M059J (cell line): ENCODE data around the gene FABP7. TPM values are rescaled to one million over a fixed set of nuclear protein-coding genes. Genes with fewer than 3 reads are reported as not detected.
"Not testable (repeated sequence)": the region's sequence is repeated elsewhere in the genome, so short reads cannot be mapped to it uniquely, and the experiment has no call there.

Source experiments
- DNase-seq: peaks from one replicate; pipeline ENCODE4 v3.0.0-alpha.2; 2012; ENCODE audit warnings: low read depth
- total RNA-seq: library from RNA; depleted of rRNA; stranded (reverse); fragments of >200 nt; shearing (Covaris generic); gene quantifications from 2 replicates; pipeline ENCODE4 v1.2.3, GENCODE V29; 2014; rRNA removed

FABP7 gene
- not detected in 2 replicates for total RNA-seq

- no peak for DNase-seq
Measured at GRCh38 chr6:122779667-122780066, at the start of gene FABP7. Gene FABP7 (plus strand): TSS chr6:122779716. CDS start chr6:122779795, 79 bp downstream.

DNA sequence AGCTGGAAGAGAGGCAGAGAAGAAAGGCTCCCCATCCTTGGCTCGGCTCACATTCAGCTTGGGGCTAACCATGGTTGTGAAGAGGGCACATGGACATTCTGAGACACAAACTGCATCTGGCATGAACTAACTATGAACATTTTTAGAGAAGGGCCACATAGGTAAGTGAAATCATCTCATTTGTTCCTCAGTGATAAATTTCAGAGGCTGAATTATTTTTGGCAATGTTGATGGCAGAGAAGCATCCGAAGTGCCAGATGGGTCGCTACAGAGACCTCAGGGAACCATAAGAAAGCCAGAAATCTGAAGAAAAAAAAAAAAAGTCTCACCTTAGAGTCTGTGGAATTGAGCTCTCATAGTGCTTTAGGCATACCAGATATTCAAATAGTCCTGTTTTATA lies 49.2 kb upstream of the FABP7 start:
- no peak for DNase-seq

DNA sequence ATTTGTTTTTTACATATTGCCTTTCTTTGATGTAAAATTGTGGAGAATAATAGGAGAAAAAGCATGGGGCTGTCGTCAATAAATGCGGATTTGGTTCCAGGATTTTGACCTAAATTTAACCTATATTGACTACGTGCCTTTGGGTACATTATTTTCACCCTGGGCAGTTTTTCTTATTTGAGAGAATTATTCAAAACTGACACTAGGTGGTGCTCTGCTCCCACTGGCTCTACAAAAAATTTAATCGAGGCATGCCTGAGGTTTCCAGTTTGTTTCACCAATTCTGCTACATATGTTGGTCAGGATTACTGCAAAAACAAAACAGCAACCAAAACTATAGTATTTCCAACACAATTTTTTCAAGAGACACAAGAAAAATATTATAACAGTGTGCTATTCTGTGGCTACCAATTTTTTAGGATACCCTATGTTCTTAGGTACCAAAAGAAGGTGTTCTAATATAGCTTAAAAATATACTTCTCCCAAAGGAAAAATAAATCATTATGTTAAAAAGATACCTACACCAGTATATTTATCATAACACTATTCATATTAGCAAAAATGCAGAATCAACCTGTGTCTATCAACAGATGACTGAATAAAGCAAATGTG lies 48.6 kb upstream of the FABP7 start:
- peak; percentile 46 for DNase-seq

GRCh38 chr6:122733259-122733658 lies 46.3 kb upstream of the FABP7 start:
- DNase-seq, result no peak

DNA sequence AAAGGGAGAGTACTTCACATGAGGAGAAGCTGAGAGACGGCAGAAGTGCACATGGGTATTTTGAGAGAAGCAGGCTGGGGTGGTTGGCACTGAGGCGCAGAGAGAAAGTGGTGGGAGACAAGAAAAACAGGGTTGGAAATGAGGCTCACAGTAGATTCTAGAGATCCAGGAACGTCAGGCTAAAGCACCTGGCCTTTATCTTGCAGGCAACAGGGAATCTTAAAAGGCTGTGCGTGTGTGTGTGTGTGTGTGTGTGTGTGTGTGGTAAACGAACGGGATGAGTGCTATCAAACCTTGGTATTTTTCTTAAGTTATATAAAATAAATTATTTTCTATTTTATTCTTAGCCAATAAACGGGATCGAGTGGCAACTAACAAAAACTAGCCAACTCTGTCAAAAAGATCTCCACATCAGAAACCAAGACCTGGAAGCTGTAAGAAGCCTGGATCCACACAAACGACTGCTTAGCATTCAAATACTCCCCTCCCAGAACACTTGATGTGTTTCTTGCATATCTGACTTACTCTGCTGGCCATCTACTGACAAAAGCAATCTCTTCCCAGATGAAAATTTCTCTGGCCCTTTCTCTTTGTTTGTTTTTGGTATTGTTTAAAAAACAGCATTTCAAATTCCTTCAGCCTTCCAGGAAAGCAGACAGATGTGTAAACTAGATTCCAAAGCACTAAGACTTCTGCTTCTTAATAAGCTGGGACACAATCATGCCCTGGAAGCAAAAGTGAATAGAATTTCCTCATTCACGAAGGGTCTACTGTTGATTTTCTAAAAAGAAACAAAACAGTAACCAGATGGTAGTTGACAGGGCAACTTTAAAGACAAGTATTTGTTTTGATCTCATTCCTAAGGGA lies 44.8 kb upstream of the FABP7 start:
- no peak for DNase-seq

DNA sequence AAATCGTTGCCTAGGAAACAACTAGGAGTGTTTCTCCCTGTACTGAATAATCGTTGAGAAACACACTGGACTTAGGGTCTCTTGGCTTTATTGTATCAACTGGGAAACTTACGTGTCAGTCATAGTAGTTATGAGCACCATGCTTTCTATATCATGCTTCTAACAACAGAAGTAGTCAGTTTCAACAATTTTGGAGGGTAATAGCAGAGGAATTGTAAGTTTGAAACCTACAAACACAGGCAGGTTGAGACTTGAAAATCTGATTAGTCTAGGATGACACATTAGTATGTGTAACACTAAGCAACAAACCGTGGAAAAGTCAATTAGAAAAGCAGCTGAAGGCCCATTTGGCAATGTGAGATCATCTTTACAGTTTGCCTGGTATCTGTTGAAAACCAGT lies 43.9 kb upstream of the FABP7 start:
- DNase-seq, result no peak

DNA sequence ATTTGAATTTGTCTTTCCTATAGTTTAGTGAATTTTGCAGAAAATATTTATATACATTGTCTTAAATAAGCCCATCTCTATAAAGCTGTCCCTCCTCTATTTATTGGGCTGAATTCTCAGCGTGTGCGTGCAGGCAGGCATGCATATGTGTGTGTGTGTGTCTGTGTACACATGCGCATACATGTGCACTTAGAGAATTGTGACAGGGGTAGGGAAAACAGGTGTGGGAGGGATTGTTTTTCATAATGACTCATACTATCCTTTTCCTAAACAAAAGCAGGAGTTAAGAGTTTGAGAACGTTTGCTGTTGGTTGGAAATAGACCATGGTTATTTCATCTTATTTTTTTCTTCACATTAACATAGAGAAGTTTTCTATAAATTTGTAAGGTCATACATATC lies 43.4 kb upstream of the FABP7 start:
- DNase-seq, result no peak

- DNase-seq, result no peak
Measured at GRCh38 chr6:122736616-122737015, 42.9 kb upstream of the FABP7 start.

GRCh38 chr6:122740091-122740490 lies 39.4 kb upstream of the FABP7 start:
- no peak for DNase-seq

DNA sequence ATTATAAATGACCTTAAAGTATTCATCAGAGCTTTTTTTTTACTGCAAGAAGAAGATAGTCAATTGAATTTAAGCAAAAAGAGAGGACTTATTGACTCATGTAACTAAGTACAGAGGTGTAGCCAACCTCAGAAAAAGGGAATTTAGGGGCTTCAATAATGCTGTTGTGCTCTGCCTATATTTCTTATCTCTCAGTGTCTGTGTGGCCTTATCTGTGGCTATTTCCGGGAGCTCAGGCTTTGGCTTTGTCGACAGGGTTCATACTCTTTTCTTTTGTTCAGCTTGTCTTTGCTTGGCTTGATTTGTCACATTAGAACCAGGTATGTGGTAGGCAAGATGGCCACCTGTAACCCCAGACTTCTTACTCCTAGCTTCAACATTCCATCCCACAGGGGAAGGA lies 38.6 kb upstream of the FABP7 start:
- DNase-seq, result no peak

GRCh38 chr6:122744247-122744646 lies 35.3 kb upstream of the FABP7 start:
- not testable (repeated sequence) for DNase-seq

DNA sequence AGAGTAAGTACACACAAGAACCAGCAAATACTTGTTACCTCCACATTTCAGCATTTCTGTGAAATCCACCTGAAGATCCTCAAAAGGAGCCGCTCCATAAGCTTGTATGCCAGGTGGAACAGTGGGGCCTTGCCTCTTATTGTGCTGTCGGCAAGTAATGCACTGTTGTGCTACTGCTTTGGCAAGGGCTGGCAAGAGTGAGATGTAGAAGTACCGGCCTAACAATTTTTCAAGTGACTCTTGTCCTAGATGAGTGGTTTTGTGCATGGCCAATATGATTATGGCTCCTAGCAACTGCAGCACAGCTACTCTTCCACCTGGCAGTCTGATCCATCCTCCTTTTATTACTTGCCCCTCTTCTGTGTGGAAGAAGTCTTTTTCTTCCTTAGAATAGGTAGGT lies 34.7 kb upstream of the FABP7 start:
- DNase-seq, result not testable (repeated sequence)

- no peak for DNase-seq
Measured at GRCh38 chr6:122746688-122747087, 32.8 kb upstream of the FABP7 start.

GRCh38 chr6:122747573-122747972 lies 31.9 kb upstream of the FABP7 start:
- no peak for DNase-seq

- DNase-seq, result not testable (repeated sequence)
Measured at GRCh38 chr6:122748945-122749344, 30.6 kb upstream of the FABP7 start.

- no peak for DNase-seq
Measured at GRCh38 chr6:122749451-122750050, 30.0 kb upstream of the FABP7 start.

DNA sequence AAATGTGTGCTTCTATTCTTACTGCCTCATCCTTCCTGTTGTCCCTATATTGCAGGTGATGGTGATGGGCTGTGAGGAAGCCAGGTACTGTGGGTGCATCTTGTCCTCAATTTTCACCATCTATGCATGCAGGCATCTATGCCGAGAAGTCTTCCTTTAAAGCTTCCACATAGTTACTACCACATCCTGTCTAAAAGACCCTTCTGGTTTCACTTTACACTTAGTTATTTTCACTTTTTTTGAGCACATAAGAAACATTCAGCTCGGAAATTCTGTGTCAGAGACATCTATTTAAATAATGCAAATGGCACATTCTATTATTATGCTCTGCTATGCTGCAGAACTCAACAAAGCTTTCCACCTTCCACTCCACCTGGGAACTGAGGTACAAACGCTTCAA lies 28.2 kb upstream of the FABP7 start:
- no peak for DNase-seq

DNA sequence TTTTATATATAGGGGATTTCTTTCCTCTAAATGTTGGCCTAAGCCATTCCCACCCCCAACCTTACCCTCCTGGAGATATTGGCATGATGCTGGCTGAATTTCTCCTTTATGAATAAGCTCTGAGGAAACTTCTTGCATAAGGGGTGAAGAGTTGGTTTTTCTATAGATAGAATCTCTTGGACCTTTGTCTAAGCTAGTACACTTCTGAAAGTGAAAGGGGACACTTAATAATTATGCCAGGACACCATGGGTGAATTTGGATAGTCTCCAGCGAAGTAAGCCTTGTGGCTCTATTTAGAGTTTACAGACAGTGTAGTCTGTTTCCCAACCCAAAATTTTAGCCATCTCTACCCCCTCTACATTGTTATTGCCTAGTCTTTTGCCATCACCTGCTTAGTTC lies 27.1 kb upstream of the FABP7 start:
- DNase-seq, result no peak

DNA sequence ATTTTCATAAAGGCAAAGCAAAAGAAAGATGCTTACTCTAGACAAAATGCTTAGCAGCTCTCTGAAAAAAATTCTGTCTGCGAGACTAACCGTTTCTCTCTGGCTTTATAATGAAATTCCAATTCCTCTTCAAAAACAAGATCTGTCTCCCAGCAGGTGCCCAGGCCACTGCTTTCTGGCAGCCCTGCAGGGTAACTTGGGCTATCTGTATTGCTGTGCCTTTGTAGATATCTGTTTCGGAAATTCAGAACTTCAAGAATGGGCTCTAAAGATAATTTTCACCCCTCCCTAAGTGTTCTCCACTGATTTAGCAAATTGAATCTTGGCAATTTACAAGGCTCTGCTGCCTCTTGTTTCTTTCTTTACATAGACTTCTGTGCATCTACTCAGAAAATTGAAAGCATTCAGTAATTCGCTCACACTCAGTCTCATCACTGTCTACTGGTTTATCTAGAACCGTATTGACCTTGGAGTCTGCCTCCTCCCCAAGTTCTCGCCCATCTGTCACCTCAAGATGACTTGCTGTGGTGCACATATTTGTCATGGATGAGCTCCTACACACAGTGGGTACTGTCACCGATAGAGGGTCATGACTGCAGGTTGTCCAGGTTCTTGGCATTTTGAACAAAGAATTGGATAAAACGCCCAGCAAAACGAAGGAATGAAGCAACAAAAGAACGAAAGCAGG lies 26.4 kb upstream of the FABP7 start:
- DNase-seq, result no peak

GRCh38 chr6:122753688-122754056 lies 25.8 kb upstream of the FABP7 start:
- peak; percentile 69 for DNase-seq

- DNase-seq, result no peak
Measured at GRCh38 chr6:122754191-122754731, 25.3 kb upstream of the FABP7 start.

DNA sequence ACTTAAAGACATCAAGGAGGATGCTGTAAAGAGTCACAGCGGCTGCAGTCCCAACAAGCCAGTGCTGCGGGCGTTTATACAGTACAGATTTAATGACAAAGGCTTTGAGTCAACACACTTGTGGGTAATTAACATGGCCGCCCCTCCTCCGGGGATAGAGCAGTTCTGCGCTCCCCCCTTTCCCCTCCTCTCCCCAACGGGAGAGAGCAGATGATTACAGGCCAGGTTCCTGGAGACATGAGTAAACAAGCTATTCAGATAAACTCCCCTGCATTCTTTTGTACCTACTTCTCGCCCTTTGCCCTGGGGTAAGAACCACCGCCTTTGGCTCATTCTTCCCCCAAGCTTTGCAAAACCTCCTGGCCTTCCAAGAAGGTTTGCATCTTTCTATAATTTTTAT lies 23.6 kb upstream of the FABP7 start:
- DNase-seq, result no peak
